ENCODE measurements around the gene EXOC4.

Gene EXOC4

GRCh38 chr7:133556048-133556447 is 303.2 kb downstream of the EXOC4 start:
- Histone ChIP-seq H3K4me3 (no peak overlapping the region), H3K27ac (no peak overlapping the region)
- TF ChIP-seq, protein P1, sequence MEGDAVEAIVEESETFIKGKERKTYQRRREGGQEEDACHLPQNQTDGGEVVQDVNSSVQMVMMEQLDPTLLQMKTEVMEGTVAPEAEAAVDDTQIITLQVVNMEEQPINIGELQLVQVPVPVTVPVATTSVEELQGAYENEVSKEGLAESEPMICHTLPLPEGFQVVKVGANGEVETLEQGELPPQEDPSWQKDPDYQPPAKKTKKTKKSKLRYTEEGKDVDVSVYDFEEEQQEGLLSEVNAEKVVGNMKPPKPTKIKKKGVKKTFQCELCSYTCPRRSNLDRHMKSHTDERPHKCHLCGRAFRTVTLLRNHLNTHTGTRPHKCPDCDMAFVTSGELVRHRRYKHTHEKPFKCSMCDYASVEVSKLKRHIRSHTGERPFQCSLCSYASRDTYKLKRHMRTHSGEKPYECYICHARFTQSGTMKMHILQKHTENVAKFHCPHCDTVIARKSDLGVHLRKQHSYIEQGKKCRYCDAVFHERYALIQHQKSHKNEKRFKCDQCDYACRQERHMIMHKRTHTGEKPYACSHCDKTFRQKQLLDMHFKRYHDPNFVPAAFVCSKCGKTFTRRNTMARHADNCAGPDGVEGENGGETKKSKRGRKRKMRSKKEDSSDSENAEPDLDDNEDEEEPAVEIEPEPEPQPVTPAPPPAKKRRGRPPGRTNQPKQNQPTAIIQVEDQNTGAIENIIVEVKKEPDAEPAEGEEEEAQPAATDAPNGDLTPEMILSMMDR (IDR thresholded peaks at IDR 0.05), result no peak
- no peak for DNase-seq (ENCODE audit: low spot score)

GRCh38 chr7:133556553-133556952 is 303.7 kb downstream of the EXOC4 start:
- Histone ChIP-seq H3K4me3 (no peak overlapping the region), H3K27ac (no peak overlapping the region)
- no peak for DNase-seq (ENCODE audit: low spot score)
- TF ChIP-seq, protein P1 (IDR thresholded peaks at IDR 0.05), result no peak

GRCh38 chr7:133560900-133561299 is 308.0 kb downstream of the EXOC4 start:
- no peak for DNase-seq (ENCODE audit: low spot score)
- Histone ChIP-seq H3K4me3 (no peak overlapping the region), H3K27ac (no peak overlapping the region)
- TF ChIP-seq, protein P1 (IDR thresholded peaks at IDR 0.05), result no peak

DNA sequence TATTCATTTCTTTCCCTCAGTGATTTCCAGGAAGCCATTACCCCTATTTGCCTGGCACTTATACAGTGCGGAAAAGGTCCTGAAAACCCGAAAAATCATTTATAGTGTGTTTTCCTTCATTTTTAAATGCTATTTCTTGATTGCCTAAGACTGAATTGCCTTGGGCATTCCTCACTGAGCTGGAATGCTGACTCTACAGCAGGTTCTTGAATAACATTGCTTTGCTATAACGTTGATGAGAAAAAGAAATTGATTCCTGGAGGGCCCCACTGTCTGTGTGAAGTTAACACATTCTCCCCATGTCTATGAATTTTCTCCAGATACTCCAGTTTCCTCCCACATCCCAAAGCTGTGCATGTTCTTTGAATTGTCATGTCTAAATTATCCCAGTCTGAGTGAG is 308.5 kb downstream of the EXOC4 start:
- Histone ChIP-seq H3K4me3 (no peak overlapping the region), H3K27ac (no peak overlapping the region)
- DNase-seq (ENCODE audit: low spot score), result no peak
- TF ChIP-seq, protein P1 (IDR thresholded peaks at IDR 0.05), result no peak

- TF ChIP-seq, protein P1 (IDR thresholded peaks at IDR 0.05), result no peak
- Histone ChIP-seq H3K4me3 (no peak overlapping the region), H3K27ac (no peak overlapping the region)
- no peak for DNase-seq (ENCODE audit: low spot score)
Observed at GRCh38 chr7:133562621-133563020, 309.7 kb downstream of the EXOC4 start.

DNA sequence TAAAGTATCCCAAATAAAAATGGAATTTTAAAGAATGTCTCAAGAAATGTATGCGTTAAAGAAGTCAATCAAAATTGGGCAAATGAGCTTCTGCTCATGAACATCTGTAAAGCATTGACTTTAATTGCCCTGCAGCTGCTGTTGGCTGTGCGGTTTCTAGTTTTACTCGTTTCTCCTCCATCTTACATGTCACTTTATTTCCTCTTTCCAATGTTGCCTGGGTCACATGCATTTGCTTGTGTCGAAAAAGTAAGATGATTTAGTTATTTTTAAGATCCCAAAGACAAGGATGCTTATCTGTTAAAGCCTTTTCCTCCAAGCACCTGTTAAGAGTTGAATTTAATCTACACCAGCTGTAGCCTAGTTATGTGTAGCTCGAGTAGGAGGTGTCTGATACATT is 310.4 kb downstream of the EXOC4 start:
- TF ChIP-seq, protein P1 (IDR thresholded peaks at IDR 0.05), result no peak
- no peak overlapping the region for H3K4me3 ChIP-seq
- H3K27ac ChIP-seq, result no peak overlapping the region
- DNase-seq (ENCODE audit: low spot score), result no peak

GRCh38 chr7:133564484-133564883 is 311.6 kb downstream of the EXOC4 start:
- no peak overlapping the region for H3K4me3 ChIP-seq
- TF ChIP-seq, protein P1 (IDR thresholded peaks at IDR 0.05), result no peak
- H3K27ac ChIP-seq, result no peak overlapping the region
- no peak for DNase-seq (ENCODE audit: low spot score)

Data from coronary artery (tissue), 2 donors.